ENCODE results near the gene ZDHHC5. TPM values are rescaled to one million over a fixed set of nuclear protein-coding genes. Genes with fewer than 3 reads are reported as not detected.

The ZDHHC5 gene
- total RNA-seq, 2 donors from 2014 or later: 80.2 to 82.1 TPM

- Histone ChIP-seq H3K4me3 (no peak overlapping the region), H3K27me3 (peaks cover 36% of the 10 kb centered on the region), H3K9ac (ENCODE audit: low read depth in 2 of 2, low read length in 2 of 2) (no peak overlapping the region), H3K27ac (no peak overlapping the region), H3K9me3 (no peaks in the 10 kb centered on the region), H3K4me1 (no peaks in the 10 kb centered on the region), H3K36me3 (no peaks in the 10 kb centered on the region)
- intact Hi-C loops (cut with DNase I): loop anchor here (5.0 to 10.0 kb wide), 2 partner anchors 110 to 298 kb away; partner anchors contain the start of genes SMTNL1 and TIMM10
- TF ChIP-seq, protein P1, sequence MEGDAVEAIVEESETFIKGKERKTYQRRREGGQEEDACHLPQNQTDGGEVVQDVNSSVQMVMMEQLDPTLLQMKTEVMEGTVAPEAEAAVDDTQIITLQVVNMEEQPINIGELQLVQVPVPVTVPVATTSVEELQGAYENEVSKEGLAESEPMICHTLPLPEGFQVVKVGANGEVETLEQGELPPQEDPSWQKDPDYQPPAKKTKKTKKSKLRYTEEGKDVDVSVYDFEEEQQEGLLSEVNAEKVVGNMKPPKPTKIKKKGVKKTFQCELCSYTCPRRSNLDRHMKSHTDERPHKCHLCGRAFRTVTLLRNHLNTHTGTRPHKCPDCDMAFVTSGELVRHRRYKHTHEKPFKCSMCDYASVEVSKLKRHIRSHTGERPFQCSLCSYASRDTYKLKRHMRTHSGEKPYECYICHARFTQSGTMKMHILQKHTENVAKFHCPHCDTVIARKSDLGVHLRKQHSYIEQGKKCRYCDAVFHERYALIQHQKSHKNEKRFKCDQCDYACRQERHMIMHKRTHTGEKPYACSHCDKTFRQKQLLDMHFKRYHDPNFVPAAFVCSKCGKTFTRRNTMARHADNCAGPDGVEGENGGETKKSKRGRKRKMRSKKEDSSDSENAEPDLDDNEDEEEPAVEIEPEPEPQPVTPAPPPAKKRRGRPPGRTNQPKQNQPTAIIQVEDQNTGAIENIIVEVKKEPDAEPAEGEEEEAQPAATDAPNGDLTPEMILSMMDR (IDR thresholded peaks at IDR 0.05): peak; percentile 84
- DNase-seq: peak; percentile 92
Measured at GRCh38 chr11:57644748-57645688, 22.9 kb upstream of the ZDHHC5 start.

DNA sequence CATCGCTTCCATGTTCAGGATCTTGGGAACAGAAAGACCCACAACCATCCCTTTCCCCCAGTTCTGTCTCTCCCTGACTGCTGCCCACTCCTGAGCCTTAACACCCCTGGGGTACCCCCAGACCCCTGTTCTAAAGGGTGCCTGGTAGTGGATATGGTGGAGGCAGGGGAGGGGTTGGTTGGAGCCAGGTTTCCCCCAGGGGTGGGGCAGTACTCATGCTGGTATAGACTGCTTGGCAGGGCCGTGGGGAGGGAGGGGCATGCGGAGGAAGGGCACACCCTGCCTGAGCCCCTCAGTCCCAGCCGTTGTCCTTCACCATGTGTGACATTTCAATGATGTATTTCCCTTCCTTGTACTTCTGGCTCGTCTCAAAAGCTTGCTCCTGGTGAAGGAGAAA is 22.2 kb upstream of the ZDHHC5 start:
- Histone ChIP-seq H3K4me3 (no peak overlapping the region), H3K9me3 (no peaks in the 10 kb centered on the region), H3K27me3 (peaks cover 36% of the 10 kb centered on the region), H3K36me3 (no peaks in the 10 kb centered on the region), H3K9ac (ENCODE audit: low read depth in 2 of 2, low read length in 2 of 2) (no peak overlapping the region), H3K4me1 (no peaks in the 10 kb centered on the region), H3K27ac (no peak overlapping the region)
- intact Hi-C loops (cut with DNase I): loop anchor here (10.0 kb wide), 1 partner anchor 111 kb away; the partner anchor contains the start of genes SMTNL1 and TIMM10
- DNase-seq: no peak
- TF ChIP-seq, protein P1 (IDR thresholded peaks at IDR 0.05): no peak

GRCh38 chr11:57646194-57646798 is 21.6 kb upstream of the ZDHHC5 start:
- DNase-seq: no peak
- no peak overlapping the region for H3K27ac ChIP-seq
- no peaks in the 10 kb centered on the region for H3K9me3 ChIP-seq
- no peak overlapping the region for H3K9ac ChIP-seq (ENCODE audit: low read depth in 2 of 2, low read length in 2 of 2)
- no peaks in the 10 kb centered on the region for H3K36me3 ChIP-seq
- intact Hi-C loops (cut with DNase I): loop anchor here (10.0 kb wide), 1 partner anchor 111 kb away; the partner anchor contains the start of genes SMTNL1 and TIMM10
- H3K4me1 ChIP-seq: no peaks in the 10 kb centered on the region
- H3K4me3 ChIP-seq: no peak overlapping the region
- peaks cover 36% of the 10 kb centered on the region for H3K27me3 ChIP-seq
- TF ChIP-seq, protein P1 (IDR thresholded peaks at IDR 0.05): no peak

DNA sequence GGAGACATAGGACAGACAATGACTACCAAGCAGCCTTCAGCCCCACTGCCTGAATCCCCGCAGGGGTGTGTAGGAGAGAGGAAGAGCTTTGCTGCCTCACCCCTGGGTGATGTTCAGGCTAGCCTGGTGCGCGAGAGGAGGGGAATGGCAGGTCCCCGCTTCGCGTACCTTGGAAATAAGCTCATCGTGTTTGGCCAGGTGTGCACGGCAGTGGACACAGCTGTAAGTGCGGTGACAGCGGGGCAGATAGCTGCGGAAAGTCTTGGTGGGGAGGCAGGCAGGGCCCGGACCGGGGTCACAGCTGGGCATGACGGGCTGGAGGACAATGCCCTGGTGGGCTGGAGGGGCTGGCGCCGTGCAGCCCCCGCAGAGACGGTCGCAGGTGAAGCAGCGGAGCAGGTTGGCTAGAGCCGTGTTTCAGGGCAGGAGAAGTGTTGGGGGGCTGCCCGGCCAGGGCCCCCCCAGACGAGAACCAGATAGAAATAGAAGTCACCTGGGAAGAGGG is 21.1 kb upstream of the ZDHHC5 start:
- Histone ChIP-seq H3K36me3 (no peaks in the 10 kb centered on the region), H3K9ac (ENCODE audit: low read depth in 2 of 2, low read length in 2 of 2) (no peak overlapping the region), H3K4me1 (no peaks in the 10 kb centered on the region), H3K9me3 (no peaks in the 10 kb centered on the region), H3K4me3 (no peak overlapping the region), H3K27ac (no peak overlapping the region), H3K27me3 (peaks cover 36% of the 10 kb centered on the region)
- DNase-seq: no peak
- TF ChIP-seq, protein P1 (IDR thresholded peaks at IDR 0.05): no peak
- intact Hi-C loops (cut with DNase I): loop anchor here (10.0 kb wide), 1 partner anchor 112 kb away; the partner anchor contains the start of genes SMTNL1 and TIMM10

- DNase-seq: no peak
- TF ChIP-seq, protein P1 (IDR thresholded peaks at IDR 0.05): no peak
- intact Hi-C loops (cut with DNase I): loop anchor here (10.0 kb wide), 1 partner anchor 113 kb away; the partner anchor contains the start of genes SMTNL1 and TIMM10
- no peak overlapping the region for H3K4me3 ChIP-seq
- no peaks in the 10 kb centered on the region for H3K36me3 ChIP-seq
- H3K9me3 ChIP-seq: no peaks in the 10 kb centered on the region
- no peaks in the 10 kb centered on the region for H3K4me1 ChIP-seq
- H3K27ac ChIP-seq: no peak overlapping the region
- H3K9ac ChIP-seq (ENCODE audit: low read depth in 2 of 2, low read length in 2 of 2): no peak overlapping the region
- peaks cover 36% of the 10 kb centered on the region for H3K27me3 ChIP-seq
Measured at GRCh38 chr11:57647372-57647771, 20.5 kb upstream of the ZDHHC5 start.

Measured in colonic mucosa (tissue), 4 donors.